IPS-18c (cell line): ENCODE data around the gene SLC6A4.
"Not testable (repeated sequence)": the region's sequence is repeated elsewhere in the genome, so short reads cannot be mapped to it uniquely, and the experiment has no call there.

ENCODE experiments used
- H3K4me3 ChIP-seq: 2 replicates; pipeline ENCODE4 v1.7.0; 2013; ENCODE audit warnings: low read depth, mild to moderate bottlenecking, low read length, moderate library complexity; ENCODE audit not compliant: insufficient read depth
- H3K9me3 ChIP-seq: one replicate; pipeline ENCODE4 v1.6.1; 2013; ENCODE audit warnings: mild to moderate bottlenecking, low read length, moderate library complexity; ENCODE audit not compliant: control insufficient read depth, insufficient read depth

The SLC6A4 gene

DNA sequence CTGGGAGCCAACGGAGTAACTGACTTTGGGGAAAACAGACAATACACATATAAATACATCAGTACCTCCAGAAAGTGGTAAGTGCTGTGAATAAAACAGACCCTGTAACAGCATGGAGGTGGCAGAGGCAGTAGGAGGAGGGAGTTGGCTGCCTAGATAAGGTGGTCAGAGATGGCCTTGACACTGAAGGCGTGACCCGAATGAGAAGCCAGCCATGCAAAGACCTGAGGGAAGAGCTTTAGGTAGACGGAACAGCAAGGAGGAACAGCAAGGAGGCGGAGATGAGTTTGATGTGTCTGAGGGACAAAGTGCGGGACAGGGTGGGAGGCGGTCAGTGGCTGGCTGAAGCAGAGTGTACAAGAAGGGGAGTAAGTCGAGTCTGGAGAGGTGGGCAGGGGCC is 8.1 kb upstream of the SLC6A4 start:
- no peak overlapping the region for H3K4me3 ChIP-seq
- no peaks in the 10 kb centered on the region for H3K9me3 ChIP-seq

DNA sequence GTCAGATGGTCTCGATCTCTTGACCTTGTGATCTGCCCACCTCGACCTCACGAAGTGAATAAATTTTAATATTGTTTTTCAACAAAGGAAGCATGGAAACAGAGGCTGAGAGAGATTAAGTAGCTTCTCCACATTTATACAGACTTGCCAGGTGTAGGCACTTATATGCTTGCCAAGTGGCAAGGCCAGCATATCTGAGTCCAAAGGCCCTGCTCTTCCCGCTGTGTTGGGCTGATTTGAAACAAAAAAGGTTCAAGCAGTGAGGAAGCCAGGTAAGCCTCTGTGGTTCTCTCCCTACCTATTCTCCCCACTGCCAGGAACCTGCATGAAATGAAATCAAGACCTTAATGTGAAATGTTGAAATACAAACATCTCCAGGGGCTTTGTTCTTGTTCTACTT is 7.5 kb upstream of the SLC6A4 start:
- no peak overlapping the region for H3K4me3 ChIP-seq
- no peaks in the 10 kb centered on the region for H3K9me3 ChIP-seq

DNA sequence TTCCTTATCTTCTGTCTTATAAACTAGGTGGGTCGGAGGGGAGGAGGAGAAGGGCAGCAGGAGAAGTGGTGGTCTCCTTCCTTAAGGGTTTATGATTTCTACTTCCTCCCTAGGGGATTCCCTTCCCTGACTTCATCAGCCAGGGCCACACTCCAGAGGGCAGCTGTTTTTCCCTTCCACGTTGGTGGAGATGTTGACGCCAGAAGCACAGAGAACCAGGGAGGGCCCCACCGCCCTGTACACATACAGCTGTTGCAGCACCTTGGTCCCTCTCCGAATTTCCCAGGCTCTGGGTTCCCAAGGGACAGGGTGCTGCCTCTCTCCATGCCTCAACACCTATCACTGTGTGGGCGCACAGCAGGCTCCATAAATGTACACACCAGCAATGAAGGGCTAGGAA is 5.6 kb upstream of the SLC6A4 start:
- no peaks in the 10 kb centered on the region for H3K9me3 ChIP-seq
- no peak overlapping the region for H3K4me3 ChIP-seq

DNA sequence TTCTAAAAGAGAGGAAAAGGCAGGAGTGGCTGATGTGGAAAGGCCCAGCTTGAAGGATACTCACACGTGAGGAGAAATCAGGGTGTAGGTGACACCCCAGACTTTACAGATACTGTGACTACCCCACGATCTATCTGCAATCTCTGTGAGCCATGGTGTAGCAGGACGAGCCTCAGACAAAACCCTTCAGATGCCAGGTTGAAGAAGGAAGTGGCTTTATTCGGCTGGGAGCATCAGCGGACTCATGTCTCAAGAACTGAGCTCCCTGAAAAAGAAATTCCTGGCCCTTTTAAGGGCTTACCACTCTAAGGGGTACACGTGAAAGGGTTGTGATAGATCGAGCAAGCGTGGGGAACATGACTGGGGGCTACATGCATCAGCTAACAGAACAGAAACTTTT is 4.7 kb upstream of the SLC6A4 start:
- Histone ChIP-seq H3K4me3 (no peak overlapping the region), H3K9me3 (peaks cover 2% of the 10 kb centered on the region)

DNA sequence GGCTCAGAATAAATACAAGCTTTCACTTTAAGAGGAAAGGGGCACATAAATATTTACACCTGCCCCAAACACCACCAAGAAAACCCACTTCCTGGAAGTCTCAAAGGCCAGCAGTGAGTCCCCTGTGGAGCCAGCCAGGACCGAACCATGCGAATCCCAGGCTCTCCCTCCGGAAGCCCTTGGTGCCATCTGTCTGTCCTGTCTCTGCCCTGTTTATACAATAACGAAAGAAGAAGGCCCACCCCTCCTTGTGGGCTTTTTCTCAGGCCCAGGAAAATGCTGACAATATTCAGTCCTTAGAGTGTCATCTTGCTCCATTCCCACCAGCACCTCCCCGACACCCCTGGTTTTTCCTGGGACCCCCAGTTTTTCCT is 3.6 kb upstream of the SLC6A4 start:
- 0 out of 2 replicates have a peak overlapping the region, but pooled peaks have one; percentile 46 for H3K4me3 ChIP-seq
- peaks cover 4% of the 10 kb centered on the region for H3K9me3 ChIP-seq

DNA sequence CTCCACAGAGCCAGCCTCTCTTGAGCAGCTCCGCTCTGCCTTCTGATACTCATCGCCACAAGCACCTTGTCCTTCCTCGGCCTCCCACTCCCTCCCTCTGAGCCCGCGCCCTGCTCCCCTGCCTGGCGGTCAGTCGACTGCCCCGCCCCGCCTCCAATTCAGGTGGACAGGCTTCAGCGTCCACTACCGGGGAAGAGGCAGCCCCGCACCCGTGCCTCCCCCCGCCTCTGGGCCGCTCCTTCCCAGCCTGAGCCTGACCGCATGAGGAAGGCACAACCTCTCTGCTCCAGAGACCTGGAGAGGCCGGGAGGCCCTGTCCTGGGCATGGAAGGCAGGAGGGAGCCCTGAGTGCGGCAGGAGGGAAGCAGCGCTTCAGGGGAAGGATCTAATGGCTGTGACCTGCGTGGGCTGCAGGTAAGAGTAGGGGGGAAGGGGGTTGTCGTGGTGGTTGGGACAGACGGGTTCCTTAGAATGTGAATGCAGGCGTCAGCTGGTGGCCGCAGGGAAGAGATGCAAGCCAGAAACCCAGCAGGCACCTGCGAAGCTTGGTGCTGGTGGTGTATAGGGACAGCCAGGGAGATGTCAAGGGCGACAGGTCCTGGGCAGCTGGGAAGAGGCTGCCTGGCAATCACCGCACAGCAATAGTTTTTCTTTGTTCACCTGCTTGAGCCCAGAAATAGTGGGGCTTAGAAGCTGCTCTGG is 3.0 kb upstream of the SLC6A4 start:
- H3K4me3 ChIP-seq = peak overlapping the region; percentile 46
- peaks cover 4% of the 10 kb centered on the region for H3K9me3 ChIP-seq

DNA sequence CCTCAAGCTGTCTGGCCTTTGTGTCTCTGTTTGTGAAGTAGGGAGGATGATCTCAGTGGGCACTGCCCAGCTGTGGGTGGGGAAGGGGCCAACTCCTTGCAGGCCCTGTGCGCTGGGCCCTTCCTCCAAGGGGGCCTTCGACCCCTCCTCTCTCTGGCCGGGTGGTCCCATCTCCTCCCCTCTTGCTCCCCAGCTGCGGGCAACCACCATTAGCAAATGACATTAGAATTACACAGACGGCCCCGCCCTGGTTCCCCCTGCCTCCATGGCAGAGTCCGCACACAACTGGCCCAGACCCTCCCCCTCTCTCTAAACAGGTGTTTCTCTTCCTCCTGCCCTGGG is 2.5 kb upstream of the SLC6A4 start:
- H3K9me3 ChIP-seq = peaks cover 4% of the 10 kb centered on the region
- H3K4me3 ChIP-seq = peak overlapping the region; percentile 46

DNA sequence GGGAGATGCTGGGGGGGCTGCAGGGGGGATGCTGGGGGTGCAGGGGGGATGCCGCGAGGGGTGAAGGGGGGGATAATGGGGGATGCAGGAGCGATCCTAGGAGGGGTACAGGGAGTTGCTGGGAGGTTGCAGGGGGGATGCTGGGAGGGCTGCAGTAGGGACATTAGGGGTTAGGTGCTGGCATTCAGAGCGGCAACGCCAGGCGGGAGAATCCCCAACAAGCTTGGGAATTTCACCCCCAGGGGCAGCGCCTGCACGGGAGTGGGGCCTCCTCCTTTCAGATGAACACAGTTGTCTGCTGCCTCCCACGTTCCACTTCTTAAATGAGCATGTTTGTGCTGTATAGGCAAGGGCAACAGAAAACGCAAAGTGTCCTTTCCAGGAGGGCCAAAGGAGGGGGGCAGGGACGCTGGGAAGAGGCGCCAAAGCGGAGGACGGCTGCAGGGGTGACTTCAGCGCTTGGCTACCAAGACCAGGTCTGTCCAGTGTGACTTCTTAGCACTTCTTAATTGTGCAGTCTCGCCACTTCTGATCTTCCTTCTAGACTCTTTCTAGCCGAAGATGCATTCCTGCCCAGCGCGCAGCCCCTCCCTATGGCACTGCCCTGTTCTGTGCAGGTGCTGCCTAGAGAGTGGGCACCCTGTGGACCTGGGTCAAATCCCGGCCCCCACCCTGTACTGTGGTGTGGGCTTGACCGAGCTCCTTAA is 2.0 kb upstream of the SLC6A4 start:
- Histone ChIP-seq H3K4me3 (no peak overlapping the region), H3K9me3 (peaks cover 4% of the 10 kb centered on the region)

DNA sequence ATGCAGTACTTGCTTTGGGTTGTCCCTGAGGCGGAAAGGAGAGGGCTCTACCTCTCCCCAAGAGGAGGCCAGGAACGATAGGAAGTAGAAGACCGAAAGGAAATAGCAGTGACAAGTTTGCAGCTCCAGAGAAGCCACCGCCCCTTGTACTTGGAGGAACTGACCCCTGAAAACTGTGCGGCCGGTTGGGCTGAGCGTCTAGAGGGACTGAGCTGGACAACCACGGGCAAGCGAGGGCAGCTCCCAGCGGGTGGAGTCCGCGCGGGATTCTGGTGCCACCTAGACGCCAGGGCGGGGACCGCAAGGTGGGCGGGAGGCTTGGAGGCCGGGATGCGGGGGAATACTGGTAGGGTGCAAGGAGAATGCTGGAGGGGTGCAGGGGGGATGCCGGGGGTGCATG is 1.3 kb upstream of the SLC6A4 start:
- H3K9me3 ChIP-seq = peaks cover 4% of the 10 kb centered on the region
- H3K4me3 ChIP-seq = no peak overlapping the region

DNA sequence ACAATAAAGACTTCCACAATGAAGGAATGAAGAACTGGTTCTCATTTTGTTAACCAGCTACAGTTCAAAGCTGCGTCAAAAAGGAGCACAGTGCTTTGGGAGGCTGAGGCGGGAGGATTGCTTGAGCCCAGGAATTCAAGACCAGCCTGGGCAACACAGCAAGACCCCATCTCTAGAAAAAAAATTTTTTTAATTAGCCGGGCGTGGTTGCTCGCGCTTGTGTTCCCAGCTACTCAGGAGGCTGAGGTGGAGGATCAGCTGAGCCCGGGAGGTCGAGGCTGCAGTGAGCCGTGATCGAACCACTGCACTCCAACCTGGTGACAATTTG is 764 bp upstream of the SLC6A4 start:
- Histone ChIP-seq H3K4me3 (peak overlapping the region; percentile 66; the same call in 1 of the 2 replicates), H3K9me3 (peaks cover 4% of the 10 kb centered on the region)

DNA sequence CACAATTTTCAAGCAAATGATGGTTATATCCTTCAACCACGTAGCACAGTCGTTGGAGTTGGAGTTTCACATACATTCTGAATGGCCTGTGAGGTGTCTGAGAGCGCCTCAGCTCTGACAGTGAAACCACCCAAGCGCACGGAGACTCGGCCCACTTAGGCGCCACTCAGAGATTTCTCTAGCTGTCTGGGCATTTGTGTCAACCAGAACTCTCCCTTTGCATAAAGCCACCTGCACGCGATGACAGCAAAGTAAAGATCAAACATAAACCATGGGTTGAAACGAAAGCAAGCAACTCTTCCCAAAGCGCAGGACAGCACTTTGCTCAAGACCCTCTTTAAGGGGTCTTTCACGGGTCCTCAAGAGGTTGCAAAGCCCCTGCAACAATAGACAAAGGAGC is 533 bp downstream of the SLC6A4 start:
- peaks cover 4% of the 10 kb centered on the region for H3K9me3 ChIP-seq
- peak overlapping the region; percentile 66 for H3K4me3 ChIP-seq

DNA sequence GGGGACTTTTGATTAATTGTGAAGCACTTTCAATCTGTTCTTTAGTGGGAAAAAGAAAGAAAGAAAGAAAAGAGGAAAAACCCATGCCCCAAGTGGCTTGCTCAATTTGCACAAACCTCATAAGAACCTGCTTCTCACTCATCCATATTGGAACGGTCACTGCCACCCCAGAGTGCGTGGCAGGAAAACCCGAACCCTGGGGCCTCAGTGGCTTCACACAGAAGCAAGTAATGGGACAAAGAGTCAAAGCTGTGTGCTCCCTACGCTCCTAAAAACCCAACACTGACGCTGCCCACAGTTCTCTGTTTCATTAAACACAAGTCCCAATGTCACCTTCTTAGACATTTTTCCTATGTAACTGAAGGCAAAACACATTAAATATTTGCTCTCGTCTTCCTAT is 1.2 kb downstream of the SLC6A4 start:
- peaks cover 4% of the 10 kb centered on the region for H3K9me3 ChIP-seq
- no peak overlapping the region for H3K4me3 ChIP-seq

DNA sequence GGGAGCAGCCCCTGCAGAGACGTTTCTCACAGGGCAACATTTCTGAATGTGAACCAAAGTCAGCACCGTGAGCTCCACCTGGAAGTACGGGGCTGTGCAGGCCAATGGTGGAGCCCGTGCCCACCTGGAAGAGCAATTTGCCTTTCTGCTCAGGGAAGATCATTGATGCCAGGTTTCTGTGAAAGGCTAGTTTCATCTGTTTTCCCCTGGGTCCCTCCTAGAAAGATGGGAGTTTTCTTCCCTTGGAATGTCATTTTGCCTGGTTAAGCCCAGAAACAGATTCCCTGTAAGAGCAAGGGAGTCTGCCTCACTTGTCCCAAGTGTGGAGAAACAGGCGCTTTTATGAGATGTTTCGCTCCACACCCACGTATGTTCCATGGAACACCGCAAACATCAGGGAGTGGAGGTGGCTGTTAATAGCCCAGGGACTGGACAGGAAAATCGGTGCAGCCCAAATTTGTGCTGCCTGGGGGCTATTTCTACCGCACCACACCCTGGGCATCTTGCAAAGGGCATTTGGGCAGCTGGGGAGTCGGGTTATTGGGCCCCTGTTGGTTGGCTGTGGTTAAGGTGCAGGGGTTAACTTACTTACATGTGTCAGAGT is 2.6 kb downstream of the SLC6A4 start:
- peaks cover 4% of the 10 kb centered on the region for H3K9me3 ChIP-seq
- H3K4me3 ChIP-seq = no peak overlapping the region

DNA sequence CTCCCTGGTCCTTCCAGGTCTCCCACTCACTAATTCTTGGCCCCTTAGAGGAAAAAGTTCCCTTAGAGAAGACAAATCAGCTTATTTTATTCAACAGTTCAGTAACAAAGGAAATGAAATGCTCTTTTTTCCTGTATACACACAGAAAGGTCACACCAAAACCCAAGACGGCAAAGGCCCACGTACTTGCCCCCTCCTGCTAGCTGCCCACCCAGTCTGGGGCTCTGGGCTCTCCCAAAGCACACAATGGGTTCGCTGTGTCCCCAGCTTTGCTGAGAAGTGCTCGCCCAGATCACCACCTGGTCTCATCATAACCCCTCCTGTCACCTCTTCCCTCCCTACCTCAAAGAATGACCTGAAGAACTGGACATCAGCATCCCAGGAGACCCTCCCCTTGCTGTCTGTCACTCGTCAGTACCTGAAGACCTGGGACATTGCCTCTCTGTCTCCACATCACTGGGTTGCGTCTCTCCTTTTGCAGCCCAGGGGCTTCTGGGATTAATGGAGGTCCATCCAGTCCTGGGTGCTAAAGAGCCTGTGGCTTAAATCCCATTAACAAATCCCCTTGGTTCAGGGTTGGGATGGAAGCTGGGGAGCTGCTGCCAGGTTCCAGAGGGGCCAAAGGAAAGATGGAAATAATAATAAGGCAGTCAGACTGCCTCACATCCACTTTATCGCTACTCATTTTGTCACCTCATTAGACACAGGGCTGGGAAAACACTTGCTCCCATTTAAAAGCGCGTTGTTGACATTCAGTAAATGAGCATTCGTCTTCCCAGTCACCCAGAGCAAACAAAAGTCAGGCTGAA is 3.3 kb downstream of the SLC6A4 start:
- Histone ChIP-seq H3K9me3 (peaks cover 4% of the 10 kb centered on the region), H3K4me3 (no peak overlapping the region)

DNA sequence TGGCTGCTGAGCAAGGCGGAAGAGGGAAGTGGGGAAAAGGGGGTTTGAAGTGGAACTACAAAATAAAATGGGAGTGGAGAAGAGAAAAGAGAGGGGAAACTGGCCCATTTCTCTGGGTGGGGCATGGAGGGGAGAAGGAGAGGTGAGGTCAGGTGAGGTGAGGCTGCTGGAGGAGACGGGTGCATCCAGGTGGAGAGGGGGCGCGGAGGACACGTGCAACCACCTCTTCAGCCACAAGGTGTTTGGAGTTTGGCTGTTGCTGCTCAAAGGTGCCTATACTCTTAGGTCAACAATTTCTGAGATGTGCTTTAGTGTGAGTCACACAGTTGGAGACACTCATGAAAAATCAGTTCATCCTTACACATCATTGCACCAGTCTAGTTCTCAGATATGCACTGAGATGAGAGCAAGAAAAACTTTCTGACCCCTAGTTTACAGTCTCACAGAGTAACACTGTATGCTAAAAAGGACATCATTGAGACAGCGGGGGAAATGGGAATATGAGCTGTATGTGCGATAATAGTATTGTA is 4.8 kb downstream of the SLC6A4 start:
- Histone ChIP-seq H3K9me3 (peaks cover 2% of the 10 kb centered on the region), H3K4me3 (no peak overlapping the region)

DNA sequence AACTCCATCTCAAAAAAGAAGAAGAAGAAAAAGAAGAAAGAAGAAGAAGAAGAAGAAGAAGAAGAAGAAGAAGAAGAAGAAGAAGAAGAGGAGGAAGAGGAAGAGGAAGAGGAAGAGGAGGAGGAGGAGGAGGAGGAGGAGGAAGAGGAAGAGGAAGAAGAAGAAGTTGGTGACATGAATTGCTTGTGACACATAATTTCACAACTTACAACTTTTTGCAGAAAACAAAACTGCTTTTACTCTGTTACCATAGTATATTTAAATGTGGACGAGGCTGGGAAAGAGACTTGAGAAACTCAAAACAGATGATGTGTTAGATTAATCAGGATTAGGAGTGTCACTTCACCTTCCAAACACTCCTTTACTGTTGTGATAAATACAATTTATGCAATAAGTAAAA is 5.5 kb downstream of the SLC6A4 start:
- not testable (repeated sequence) for H3K4me3 ChIP-seq, H3K9me3 ChIP-seq

DNA sequence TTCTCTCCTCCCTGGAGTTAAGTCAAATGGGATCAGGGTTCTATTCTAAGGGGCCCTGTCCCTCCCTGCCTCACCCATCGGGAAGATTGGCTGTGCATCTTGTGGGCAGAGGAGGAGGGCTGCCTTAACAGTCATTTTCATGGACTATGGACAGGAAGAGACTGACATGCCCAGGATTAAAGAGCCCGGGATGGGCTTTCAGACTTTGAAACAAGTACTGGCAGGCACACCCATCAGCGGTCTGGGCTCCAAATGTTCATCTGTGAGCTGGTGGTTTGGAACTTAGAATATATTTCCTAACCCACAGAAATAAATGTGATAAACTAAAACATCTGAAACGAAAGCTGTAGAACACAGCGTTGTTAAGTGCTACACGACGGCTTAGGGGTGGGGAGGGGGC is 6.5 kb downstream of the SLC6A4 start:
- no peaks in the 10 kb centered on the region for H3K9me3 ChIP-seq
- H3K4me3 ChIP-seq = no peak overlapping the region

DNA sequence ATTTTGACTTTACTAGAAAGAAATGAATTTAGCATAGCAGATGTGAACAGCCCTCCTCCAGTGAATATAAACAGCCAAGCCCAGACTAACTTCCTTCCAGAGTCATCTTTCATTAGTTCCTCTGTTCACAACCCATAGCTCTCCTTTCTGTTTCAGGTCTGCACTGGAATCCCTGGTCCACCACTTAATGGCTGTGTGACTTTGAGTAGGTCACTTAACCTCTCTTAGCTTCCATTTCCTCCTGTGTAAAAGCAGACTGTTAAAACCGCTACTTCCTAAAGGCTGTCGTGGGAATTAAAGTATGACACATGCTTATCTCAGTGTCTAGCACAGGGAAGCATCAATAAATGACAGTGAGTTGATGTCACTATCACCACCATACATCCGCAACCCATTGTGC is 7.5 kb downstream of the SLC6A4 start:
- H3K9me3 ChIP-seq = no peaks in the 10 kb centered on the region
- H3K4me3 ChIP-seq = no peak overlapping the region
